Fibroblast of gingiva (primary cell): ENCODE measurements around the gene MYH6.
"Not testable (repeated sequence)": the region's sequence is repeated elsewhere in the genome, so short reads cannot be mapped to it uniquely, and the experiment has no call there.

Experiments used
- DNase-seq: peaks from one replicate; pipeline ENCODE4 v3.0.0-alpha.2; 2011; ENCODE audit warnings: low read depth

The MYH6 gene

GRCh38 chr14:23414254-23414653 lies 6.2 kb upstream of the MYH6 start:
- DNase-seq, result no peak

- DNase-seq, result no peak
Measured at GRCh38 chr14:23413681-23414080, 5.6 kb upstream of the MYH6 start.

GRCh38 chr14:23411563-23412525 lies 3.8 kb upstream of the MYH6 start:
- no peak for DNase-seq

- no peak for DNase-seq
Measured at GRCh38 chr14:23409966-23410635, 2.0 kb upstream of the MYH6 start.

GRCh38 chr14:23409475-23409874 lies 1.4 kb upstream of the MYH6 start:
- DNase-seq, result no peak

- no peak for DNase-seq
Measured at GRCh38 chr14:23408307-23408630, 196 bp upstream of the MYH6 start.

GRCh38 chr14:23406725-23407355 lies 1.2 kb downstream of the MYH6 start:
- no peak for DNase-seq

- DNase-seq, result no peak
Measured at GRCh38 chr14:23406244-23406643, 1.8 kb downstream of the MYH6 start.

GRCh38 chr14:23405516-23406025 lies 2.5 kb downstream of the MYH6 start:
- DNase-seq, result no peak

GRCh38 chr14:23405096-23405495 lies 3.0 kb downstream of the MYH6 start:
- DNase-seq, result no peak

GRCh38 chr14:23404331-23404900 lies 3.7 kb downstream of the MYH6 start:
- DNase-seq, result no peak

- no peak for DNase-seq
Measured at GRCh38 chr14:23403908-23404307, 4.2 kb downstream of the MYH6 start.

- DNase-seq, result no peak
Measured at GRCh38 chr14:23403139-23403438, 5.0 kb downstream of the MYH6 start.

- no peak for DNase-seq
Measured at GRCh38 chr14:23402296-23403138, 5.6 kb downstream of the MYH6 start.

GRCh38 chr14:23401291-23401690 lies 6.8 kb downstream of the MYH6 start:
- no peak for DNase-seq

- DNase-seq, result not testable (repeated sequence)
Measured at GRCh38 chr14:23400496-23401149, 7.5 kb downstream of the MYH6 start.

GRCh38 chr14:23399591-23399990 lies 8.5 kb downstream of the MYH6 start:
- DNase-seq, result no peak

GRCh38 chr14:23399136-23399535 lies 8.9 kb downstream of the MYH6 start:
- DNase-seq, result no peak

GRCh38 chr14:23398348-23398747 lies 9.7 kb downstream of the MYH6 start:
- no peak for DNase-seq

- DNase-seq, result no peak
Measured at GRCh38 chr14:23396781-23397407, 11.2 kb downstream of the MYH6 start.

GRCh38 chr14:23396126-23396525 lies 11.9 kb downstream of the MYH6 start:
- DNase-seq, result no peak
